Effector CD8-positive, alpha-beta T cell (primary cell): ENCODE measurements around the gene HTRA3.

Experiments
- DNase-seq: peaks from one replicate; lab custom pipeline; 2025; lab: John Stamatoyannopoulos, UW

Gene HTRA3

DNA sequence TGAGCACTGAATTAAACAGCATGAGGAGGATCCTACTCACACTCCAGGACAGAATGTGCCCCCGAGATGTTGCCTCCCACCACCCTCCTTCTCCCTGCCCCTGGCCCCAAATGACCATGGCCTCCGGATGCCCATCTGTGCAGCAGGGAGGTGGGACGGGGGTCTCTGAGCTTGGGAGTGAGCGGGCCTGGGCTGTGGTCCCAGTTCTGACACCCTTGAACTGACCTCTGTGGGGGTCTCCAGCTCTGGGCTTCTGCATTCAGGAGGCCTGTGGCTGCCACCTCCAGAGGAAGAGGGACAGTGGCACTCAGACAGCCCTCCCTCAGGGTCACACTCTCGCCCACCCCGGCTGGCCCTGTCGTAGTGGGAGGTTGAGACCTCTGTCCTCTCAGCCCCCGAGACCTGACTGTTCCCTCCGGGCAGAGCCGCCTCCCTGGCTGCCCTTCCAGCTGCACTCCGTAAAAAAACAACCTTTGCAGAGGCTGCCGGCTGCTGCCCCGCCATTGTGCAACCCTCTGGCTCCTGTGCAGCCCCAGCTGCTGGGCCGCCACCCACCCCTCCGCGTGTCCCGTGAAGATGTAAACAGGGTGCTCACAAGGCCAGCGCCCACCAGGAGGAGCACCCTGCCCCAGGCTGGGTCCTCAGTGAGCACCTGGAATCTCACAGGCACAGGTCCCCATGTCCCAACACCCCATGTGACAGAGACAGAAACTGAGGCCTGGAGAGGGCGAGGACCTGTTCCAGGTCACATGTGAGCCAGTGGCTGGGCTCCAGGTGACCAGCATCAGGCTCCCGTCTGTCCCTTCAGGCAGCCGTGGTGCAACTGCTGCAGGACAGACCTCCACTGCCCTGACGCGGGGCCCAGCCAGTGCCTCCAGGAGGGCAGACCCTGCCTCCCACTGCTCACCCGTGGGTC is 39.6 kb downstream of the HTRA3 start:
- DNase-seq, result no peak

DNA sequence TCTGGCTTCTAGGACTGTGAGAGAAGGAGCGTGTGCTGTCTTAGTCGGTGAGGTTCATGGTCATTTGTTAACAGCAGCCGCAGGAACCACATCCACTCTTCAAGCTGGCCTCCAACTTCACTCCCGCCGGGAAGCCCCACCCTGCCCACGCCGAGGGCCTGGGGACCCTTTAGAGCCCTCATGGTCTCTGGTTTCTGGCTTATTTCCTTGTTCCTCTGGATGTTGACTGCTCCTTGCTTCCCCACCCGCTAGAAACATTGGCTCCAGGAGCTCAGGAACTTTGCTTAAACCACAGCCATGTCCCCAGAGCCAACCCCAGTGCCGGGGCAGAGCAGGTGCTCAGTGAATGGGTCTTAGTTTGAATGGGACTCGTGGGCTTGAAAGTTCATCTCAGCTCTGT is 40.8 kb downstream of the HTRA3 start:
- no peak for DNase-seq

DNA sequence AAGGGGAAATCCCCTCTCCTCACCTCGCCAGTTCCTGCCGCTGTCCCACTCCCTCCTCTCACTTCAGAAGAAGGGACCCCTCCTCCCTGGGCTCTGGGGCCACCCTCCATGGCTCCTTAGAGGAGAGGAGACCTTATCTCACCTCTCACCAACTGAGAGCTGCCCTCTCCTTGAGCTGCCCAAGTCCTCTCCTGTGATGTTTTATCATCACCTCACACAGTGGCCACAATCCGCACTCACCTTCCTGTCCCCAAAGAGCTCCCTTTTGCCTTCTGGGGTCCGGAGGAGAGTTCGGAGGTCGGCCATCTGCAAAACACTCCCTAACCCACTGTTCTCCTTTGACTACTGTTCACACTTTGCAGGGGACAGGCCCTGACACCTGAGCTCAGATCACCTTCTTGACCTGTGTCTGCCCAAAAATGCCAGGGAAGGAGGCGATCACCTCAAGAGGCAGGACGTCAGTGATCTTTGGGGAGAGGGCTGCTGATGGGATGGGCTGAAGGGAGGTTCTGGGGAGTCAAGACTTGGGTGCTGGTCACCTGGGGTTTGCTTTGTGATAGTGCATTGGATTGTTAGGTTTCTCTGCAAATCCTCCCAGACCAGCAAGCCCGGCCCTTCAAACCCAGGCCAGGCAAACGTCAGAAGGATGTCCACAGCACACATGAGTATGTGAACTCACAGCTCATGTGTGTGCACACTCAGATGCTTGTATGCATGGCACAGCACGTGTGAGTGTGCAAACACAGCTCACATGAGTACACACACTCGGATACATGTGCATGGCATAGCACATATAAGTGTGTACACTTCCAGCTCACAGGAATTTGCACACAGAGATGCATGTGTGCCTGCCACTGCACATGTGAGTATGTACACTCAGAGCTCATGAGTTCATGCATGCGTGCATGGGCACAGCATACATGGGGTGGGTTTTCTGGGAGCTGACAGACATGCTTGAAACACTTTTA is 41.8 kb downstream of the HTRA3 start:
- DNase-seq, result no peak

DNA sequence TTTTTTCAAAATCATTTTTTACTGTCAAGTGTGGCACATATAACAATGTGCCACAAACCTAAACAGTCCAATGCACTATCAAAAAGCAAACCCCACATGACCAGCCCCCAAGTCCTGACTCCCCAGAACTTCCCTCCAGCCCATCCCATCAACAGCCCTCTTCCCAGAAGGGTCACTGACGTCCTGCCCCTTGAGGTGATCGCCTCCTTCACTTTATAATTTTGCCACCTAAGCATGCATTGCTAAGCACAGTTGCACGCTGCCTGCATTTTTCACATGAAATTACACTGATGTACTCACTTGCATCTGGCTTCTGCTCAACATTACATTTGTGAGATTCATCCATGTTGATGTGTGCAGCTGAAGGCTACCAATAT is 42.5 kb downstream of the HTRA3 start:
- DNase-seq, result no peak

DNA sequence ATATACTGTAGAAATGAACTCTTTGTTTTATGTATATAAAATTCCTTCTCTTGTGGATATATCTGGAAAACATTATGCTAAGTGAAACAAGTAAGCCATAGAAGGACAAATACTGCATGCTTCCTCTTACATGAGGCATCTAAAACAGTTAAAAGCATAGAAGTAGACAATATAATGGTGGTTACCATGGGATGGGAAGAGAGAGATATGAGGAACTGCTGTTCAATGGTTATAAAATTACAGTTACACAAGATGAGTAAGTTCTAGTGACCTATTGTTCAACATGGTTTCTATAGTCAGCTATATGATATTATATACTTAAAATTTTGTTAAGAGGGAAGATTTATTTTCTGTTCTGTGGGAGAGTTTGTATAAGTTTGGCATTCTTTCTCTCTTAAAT is 43.4 kb downstream of the HTRA3 start:
- no peak for DNase-seq

DNA sequence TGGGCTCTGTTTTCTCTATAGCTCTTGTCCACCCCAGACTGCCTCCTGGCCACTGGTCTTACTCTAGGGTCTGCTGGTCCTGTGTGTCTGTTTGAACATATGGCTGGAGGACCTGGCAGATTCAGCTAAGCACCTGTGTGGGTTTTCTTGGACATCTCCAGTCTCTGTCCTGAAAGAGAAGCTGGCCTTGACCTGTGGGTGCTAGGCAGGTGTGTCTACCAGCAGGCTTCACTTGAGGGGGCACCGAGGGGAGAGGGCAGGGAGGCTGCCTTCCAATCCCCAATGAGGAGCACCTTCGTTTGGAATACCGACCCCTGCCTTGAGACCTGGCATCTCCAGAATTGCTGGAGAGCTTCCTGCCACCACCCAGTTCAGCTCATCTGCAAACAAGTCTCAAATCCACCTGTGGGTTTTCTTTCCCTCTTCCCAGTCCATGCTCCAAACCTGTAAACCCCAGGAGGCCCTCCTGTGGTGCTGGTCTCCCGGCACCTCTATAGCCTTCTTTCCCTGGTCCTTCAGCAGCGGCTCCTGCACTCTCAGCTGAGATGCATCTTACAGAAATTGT is 45.2 kb downstream of the HTRA3 start:
- DNase-seq, result no peak

DNA sequence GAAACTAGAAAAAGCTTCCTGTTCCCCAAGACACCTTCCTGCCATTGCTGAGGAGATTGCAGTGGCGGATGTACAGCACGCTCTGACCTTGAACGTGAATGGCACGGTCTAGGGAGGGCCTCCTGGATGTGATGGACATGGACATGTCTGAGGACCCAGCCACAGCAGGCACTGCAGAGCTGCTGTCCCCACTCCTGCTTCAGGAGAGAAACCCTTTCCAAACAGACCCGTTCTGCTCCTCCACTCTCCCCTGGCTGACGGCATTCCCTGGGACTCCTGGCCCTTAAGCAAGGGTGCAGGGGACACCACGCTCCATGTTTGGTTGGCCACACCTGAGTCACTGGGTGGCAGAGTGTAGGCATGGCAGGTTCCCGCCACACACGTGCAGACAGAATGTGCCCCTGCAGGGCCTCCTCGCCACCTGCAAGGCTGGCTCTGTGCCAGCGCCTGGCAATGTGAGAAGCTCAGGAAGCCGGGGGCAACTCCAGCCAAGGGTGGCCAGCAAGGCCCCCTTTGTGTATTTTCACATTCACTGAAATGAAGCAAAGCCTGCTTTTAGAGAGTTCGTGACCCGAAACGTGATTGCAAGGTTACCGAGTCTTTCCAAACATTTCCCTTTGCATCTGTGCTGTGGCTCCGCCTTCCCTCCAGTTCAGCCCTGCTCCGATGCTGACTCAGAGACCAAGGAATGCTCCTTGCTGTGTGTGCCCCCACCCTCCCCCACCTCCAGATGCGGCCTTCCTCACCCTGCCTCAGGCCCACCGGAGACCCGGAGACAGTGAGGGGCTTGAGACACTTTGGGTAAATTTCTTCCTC is 46.1 kb downstream of the HTRA3 start:
- DNase-seq, result no peak

DNA sequence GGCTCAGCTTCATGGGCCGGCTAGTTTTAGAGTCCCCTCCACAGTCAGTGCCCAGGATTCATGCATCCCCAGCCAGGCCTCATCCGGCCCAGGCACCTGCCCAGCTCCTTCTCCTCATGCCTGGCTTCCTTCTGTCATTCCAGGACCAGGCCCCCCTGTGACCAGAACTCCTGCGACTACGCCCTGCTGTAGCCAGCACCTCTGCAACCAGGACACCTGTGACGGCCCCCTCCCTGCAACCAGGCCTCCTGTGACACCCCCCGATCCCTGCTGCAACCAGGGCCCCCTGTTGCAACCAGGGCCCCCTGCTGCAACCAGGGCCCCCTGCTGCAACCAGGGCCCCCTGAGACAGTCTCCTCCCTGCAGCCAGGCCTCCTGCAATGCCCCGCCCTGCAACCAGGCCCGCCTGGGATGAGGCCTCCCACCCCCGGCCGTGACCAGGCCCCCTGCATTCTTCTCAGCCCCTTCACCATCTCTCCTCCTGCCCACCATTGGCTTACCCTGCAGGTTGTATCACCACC is 46.8 kb downstream of the HTRA3 start:
- DNase-seq, result no peak

DNA sequence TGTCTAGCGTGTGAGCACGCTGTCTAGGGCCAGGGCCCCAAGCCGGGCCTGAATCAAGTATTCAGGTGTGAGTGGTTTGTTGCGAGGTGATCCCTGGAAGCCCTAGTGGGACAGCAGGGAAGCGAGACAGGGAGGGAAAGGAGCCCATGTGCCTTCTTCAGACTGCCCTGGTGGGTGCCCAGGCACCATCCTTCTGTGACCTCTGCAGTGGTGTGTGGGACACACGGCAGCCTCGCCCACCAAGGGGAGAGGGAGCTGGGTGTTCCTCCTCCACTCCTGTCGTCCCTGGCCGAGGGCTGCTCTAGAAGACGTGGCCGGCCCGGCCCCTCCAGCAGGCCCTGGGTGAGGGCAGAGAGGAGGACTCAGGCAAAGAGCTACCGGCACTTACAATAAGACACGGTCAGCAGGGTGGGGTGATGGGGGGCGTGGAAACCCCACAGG is 47.4 kb downstream of the HTRA3 start:
- no peak for DNase-seq

DNA sequence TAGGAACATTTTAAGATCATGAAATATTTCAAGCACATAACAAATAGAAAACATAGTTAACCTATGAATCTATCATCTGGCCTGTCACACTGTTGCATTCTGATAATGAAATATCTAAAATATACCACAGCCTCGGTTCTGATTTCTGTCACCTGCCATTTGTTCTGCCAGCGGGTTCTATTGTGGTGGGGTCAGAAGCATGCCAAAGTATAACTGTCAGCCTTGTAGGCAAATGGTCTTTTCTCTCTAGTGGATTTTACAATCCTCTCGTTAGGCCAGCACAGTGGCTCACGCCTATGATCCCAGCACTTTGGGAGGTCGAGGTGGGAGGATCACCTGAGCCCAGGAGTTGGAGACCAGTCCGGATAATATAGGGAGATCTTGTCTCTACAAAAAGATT is 47.9 kb downstream of the HTRA3 start:
- no peak for DNase-seq

DNA sequence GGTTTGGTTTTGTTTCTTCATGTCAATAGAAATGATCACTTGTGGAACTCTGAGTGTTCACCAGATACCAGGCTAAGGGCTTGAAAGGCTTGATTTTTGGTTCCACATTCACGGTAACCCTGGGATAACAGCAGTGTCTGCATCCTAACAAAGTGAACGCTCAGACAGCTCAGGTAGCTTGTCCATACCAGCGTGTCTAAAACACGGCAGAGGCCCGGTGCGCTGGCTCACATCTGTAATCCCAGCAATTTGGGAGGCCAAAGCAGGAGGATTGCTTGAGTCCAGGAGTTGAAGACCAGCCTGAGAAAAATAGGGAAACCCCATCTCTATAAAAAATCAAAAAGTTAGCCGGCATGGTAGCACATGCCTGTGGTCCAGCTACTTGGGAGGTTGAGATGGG is 49.0 kb downstream of the HTRA3 start:
- no peak for DNase-seq

DNA sequence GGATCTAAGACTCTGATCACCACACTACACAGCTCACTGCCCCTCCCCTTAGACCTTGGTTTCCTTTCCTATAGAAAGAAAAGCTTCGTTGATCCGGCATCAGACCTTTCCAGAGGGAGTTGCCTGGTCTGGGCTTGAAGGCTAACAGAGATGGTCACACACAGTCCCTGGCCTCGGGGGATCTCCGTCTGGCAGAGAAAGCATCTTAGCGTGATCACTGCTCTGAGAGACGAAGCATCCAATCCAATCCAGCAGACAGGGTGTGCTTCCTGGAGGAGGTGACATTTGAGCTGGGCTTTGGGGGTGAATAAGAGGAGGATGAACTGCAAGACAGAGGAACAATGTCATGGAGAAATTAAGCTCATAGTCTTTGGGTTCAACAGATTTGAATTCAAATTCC is 49.5 kb downstream of the HTRA3 start:
- no peak for DNase-seq

DNA sequence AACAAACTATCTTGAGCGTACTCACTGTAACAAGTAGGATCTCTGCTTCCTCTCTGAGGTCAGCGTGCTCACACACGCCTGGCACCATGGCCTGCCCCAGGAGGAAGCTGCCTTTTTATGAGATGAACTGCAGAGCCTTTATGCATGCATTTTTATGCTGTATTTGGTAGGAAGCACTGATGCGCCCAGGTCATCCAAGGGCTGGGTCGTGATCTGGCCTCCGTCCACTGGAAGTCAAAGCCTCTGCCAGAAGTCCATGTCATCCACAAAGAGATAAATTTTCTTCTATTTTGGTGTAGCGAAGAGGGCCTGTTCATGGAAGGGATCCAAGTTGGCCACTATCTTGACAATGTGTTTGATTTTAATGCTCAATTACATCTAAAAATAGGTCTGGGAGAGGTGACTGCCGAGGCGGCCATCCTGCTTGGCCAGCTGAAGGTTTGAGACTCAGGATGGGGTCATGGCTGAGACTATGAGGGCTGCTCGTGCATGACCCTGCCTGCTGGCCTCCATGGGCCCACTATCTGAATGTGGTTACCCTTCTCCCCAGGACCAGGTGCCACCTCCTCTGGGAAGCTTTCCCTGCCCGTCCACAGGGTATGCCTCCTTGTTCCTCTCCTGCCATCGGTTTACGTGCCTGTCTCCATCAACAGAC is 50.3 kb downstream of the HTRA3 start:
- DNase-seq, result no peak

DNA sequence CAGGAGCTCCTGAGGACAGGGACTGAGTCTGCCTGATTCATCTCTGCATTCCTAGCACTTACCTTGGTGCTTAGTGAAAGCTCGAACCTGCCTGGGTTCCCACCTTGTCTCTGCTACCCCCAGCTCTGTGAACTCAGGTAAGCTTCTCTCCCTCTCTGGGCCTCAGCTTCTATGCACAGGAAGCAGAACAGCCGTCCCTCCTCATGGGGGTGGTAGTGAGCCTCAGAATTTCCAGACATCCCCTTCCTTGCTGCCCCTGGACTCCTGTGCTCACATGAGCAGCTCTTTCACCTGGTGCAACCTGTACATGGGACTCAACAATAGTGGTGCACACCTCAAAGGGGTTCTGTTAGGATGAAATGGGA is 50.8 kb downstream of the HTRA3 start:
- DNase-seq, result no peak

DNA sequence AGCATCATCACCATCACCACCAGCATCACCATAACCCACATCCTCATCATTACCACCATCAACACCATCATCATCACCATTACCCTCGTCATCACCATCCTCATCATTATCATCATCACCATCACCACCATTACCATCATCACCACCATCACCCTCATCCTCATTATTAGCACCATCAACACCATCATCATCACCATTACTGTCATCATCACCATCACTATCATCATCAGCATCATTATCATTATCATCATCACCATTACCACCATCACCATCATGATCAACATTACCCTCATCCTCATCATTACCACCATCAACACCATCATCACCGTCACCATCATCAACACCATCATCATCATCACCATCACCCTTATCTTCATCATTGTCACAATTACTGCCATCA is 51.7 kb downstream of the HTRA3 start:
- DNase-seq, result no peak

DNA sequence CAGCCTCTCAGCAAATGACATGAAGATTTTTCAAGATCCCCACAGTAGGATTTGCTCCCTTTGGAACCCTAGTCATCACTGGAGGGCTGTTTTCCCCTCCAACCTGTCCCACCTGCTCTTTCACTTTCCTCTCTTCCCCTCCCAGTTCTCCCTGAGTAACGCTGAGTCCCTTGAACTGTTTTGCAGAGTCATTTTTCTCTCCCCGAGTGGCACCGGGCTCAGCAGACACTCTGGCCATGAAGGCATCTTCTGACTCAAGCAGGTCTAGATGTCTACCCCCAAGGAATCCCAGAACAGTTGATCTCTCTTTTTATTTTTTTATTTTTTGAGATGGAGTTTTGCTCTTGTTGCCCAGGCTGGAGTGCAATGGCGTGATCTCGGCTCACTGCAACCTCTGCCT is 52.2 kb downstream of the HTRA3 start:
- DNase-seq, result no peak

DNA sequence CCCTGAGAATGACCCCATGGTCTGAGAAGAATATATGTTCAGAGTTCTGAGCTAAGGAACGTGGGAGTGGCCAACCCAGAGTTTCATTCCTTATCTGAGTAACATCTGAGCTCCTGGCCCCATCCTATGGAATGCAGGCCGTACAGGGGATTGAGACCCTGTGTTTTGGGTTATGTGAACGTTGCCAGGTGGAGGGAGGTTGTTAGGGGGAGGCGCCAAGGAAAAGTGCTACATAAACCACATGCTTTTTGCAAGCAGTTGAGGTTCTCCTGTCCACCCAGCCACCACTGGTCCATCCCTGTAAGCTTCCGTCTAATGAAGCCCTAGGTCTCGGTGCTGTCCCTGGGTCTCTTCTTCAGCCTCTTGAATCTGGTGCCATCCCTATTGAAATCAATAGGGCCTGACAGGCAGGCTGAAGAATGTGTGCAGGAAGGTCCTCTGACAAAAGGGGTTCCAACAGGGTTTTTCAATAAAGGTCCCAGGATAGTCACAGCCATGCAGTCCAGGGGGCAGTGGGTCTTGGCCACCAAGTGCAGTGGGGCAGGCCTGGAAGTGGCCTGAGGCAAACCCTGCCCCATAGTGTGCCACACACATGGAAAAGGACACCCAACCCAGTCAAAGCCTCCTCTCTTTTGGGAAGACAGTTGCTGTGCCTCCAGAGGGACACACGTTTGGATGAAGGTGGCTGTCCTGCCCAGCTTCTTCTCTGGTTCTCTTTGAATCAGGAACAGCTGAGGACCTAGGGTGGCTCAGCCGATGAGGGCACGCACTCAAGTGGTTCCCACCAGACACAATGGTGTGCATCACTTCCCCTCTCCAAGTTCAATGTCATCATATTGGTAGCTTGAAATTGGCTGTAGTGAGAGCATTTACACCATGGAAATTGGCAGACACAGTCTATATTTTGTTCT is 53.5 kb downstream of the HTRA3 start:
- no peak for DNase-seq

DNA sequence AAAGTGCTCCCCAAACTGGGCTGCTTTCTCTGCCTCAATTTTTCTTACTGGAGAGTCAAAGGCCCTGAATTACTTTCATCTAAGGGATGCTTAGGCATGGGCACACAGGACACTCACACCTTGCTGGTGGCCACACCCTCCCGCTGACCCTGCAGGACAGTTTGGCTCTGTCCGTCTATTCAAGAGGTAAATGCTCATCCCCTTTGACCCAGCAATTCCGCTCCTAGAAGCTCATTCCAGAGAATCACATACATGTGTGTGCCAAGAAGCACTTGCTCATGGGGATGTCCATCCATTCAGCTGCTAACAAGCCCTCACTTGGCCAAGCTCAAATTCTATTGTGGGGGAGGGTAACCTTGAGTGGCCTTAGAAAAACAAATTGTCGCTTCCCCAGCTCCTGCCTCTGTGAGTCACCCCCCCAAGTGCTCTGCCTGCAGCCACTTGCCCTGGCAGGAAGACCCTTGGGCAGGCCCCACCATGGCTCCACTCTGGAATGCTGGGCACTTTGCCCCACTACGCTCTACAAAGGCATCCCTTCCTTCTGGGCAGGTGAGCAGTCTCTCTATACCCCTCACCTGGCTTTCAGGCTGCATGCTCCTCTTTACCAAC is 54.5 kb downstream of the HTRA3 start:
- DNase-seq, result no peak

DNA sequence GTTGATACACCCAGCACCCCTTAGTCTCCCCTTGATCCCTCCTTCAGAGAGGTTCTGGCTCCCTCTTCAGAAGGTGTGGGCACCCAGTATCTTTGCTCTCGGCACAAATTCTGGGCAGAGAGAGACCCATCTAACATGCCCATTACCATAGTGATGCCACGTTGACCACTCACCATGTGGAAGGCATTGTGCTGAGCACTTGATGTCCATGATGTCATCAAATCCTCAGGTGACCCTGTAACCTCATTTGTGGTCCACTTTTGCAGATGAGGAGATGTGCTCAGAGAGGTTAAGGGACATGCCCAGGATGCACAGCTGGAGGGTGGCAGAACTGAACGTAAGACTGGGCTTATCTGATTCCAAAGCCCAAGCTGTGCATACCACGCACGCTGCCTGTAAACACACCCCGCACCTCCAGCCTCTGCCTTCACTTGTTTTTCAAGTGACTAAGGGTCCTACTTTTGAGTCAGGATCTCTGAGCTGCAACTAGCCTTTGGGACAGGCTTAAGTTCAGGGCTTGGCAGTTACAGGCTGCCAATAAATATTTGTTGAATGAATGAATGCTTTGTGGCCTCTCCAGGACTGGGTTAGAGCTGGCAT is 55.2 kb downstream of the HTRA3 start:
- no peak for DNase-seq
